Caki2 (cell line): ENCODE results near the gene AK8. TPM values are rescaled to one million over a fixed set of nuclear protein-coding genes. Genes with fewer than 3 reads are reported as not detected.

Experiments
- DNase-seq: peaks from one replicate; pipeline ENCODE4 v3.0.0-alpha.2; 2015; ENCODE audit warnings: low read depth
- in situ Hi-C: cut with HindIII; loops from 2 replicates; pipeline ENCODE4 v1.10.0; 2016; ENCODE audit warnings: low sequenced_read_pairs, low pct_unique_long_range_greater_than_20kb, mixed read lengths
- total RNA-seq: library from RNA; depleted of rRNA; stranded (reverse); fragments of >200 nt; shearing (Covaris generic); gene quantifications from 2 replicates; pipeline ENCODE4 v1.2.3, GENCODE V29; 2014; ENCODE audit warnings: low replicate concordance; rRNA removed

AK8 gene
- total RNA-seq, 1 experiment from 2014 or later = 2.6 TPM

GRCh38 chr9:132679946-132680625, 198.0 kb downstream of the AK8 start:
- no peak for DNase-seq
- in situ Hi-C loops = no loop called here

- no peak for DNase-seq
- in situ Hi-C loops = no loop called here
Observed at GRCh38 chr9:132677976-132678375, 200.1 kb downstream of the AK8 start.

Other genes starting within 250 kb of the AK8 start
- gene DDX31, start 208.3 kb downstream of the AK8 start, total RNA-seq = 3.9 and 14.2 TPM in 2 replicates
- 8.2 and 13.5 TPM in 2 replicates for gene GTF3C4, start 207.8 kb downstream of the AK8 start, total RNA-seq
- gene SPACA9, start 614 bp upstream of the AK8 start, total RNA-seq = 0.17 and 2.2 TPM in 2 replicates
- gene TSC1, start 66.3 kb upstream of the AK8 start, total RNA-seq = 7.8 and 8.6 TPM in 2 replicates
- gene GFI1B, start 100.4 kb upstream of the AK8 start, total RNA-seq = not detected in 2 replicates
- gene GTF3C5, start 152.7 kb upstream of the AK8 start, total RNA-seq = 162 and 206 TPM in 2 replicates
- gene CEL, start 183.7 kb upstream of the AK8 start, total RNA-seq = 0.10 and 0.61 TPM in 2 replicates
- gene RALGDS, start 243.0 kb upstream of the AK8 start, total RNA-seq = 11.1 and 18.6 TPM in 2 replicates